WERI-Rb-1 (cell line): Measurements from ENCODE around the gene PCDHGB7.
"Not testable (repeated sequence)": the region's sequence is repeated elsewhere in the genome, so short reads cannot be mapped to it uniquely, and the experiment has no call there.

Experiments
- DNase-seq: peaks from one replicate; pipeline ENCODE4 v3.0.0-alpha.2; 2020
- H3K27ac ChIP-seq: fragments of 250-450 bp; sonication (Bioruptor Pico); 2 replicates; pipeline ENCODE4 v1.5.1; 2020; ENCODE audit warnings: mild to moderate bottlenecking, moderate library complexity
- H3K27me3 ChIP-seq: fragments of 250-450 bp; sonication (Bioruptor Pico); 2 replicates; pipeline ENCODE4 v1.5.1; 2021; ENCODE audit warnings: mild to moderate bottlenecking, low read depth, moderate library complexity; ENCODE audit not compliant: insufficient read depth, severe bottlenecking
- H3K36me3 ChIP-seq: fragments of 250-450 bp; sonication (Bioruptor Pico); 2 replicates; pipeline ENCODE4 v1.5.1; 2020; ENCODE audit warnings: mild to moderate bottlenecking, moderate library complexity
- H3K4me3 ChIP-seq: 2 replicates; pipeline ENCODE4 v1.5.1; 2011; ENCODE audit warnings: low read depth, mild to moderate bottlenecking, control low read depth, low read length
- H3K9me3 ChIP-seq: fragments of 250-450 bp; sonication (Bioruptor Pico); 2 replicates; pipeline ENCODE4 v1.5.1; 2021; ENCODE audit warnings: mild to moderate bottlenecking, moderate library complexity; ENCODE audit not compliant: severe bottlenecking
- CTCF ChIP-seq: IDR thresholded peaks from 2 replicates; pipeline ENCODE4 v1.5.1; 2011; ENCODE audit warnings: low read depth, mild to moderate bottlenecking, control low read depth, inconsistent platforms, low read length

PCDHGB7 gene

GRCh38 chr5:141389153-141390042 lies 28.1 kb upstream of the PCDHGB7 start:
- no peak for DNase-seq
- TF ChIP-seq CTCF, result no peak
- no peaks in the 10 kb centered on the region for H3K27me3 ChIP-seq
- no peaks in the 10 kb centered on the region for H3K36me3 ChIP-seq
- H3K9me3 ChIP-seq, result peaks cover 6% of the 10 kb centered on the region
- H3K4me3 ChIP-seq, result no peak overlapping the region
- no peak overlapping the region for H3K27ac ChIP-seq

- H3K27ac ChIP-seq, result no peak within 1 kb of the TSS
- H3K4me3 ChIP-seq, result no peak within 1 kb of the TSS
- H3K36me3 ChIP-seq, result no peaks in the 10 kb centered on the region
- H3K27me3 ChIP-seq, result no peaks in the 10 kb centered on the region
- DNase-seq, result no peak
- peaks cover 4% of the 10 kb centered on the region for H3K9me3 ChIP-seq
- TF ChIP-seq CTCF, result no peak
Observed at GRCh38 chr5:141392429-141393198, 24.9 kb upstream of the PCDHGB7 start, which contains the start of gene PCDHGA8. Gene PCDHGA8 (plus strand): TSS chr5:141392633. CDS start chr5:141392814, 181 bp downstream.

- peaks cover 4% of the 10 kb centered on the region for H3K9me3 ChIP-seq
- TF ChIP-seq CTCF, result no peak
- no peaks in the 10 kb centered on the region for H3K27me3 ChIP-seq
- H3K4me3 ChIP-seq, result no peak overlapping the region
- no peaks in the 10 kb centered on the region for H3K36me3 ChIP-seq
- no peak overlapping the region for H3K27ac ChIP-seq
- no peak for DNase-seq
Observed at GRCh38 chr5:141393267-141393666, 24.2 kb upstream of the PCDHGB7 start.

- H3K9me3 ChIP-seq, H3K36me3 ChIP-seq, H3K27me3 ChIP-seq, H3K27ac ChIP-seq, H3K4me3 ChIP-seq, DNase-seq: not testable (repeated sequence)
Observed at GRCh38 chr5:141394401-141395187, 22.9 kb upstream of the PCDHGB7 start.

- DNase-seq, H3K4me3 ChIP-seq, H3K27me3 ChIP-seq: not testable (repeated sequence)
Observed at GRCh38 chr5:141397756-141398551, 19.5 kb upstream of the PCDHGB7 start, which contains the start of gene PCDHGB5. Gene PCDHGB5 (plus strand): TSS chr5:141397947. CDS start chr5:141398128, 181 bp downstream.

GRCh38 chr5:141398608-141399007 lies 18.9 kb upstream of the PCDHGB7 start:
- Histone ChIP-seq H3K27ac (no peak overlapping the region), H3K9me3 (peaks cover 4% of the 10 kb centered on the region), H3K36me3 (no peaks in the 10 kb centered on the region), H3K4me3 (no peak overlapping the region), H3K27me3 (no peaks in the 10 kb centered on the region)
- no peak for DNase-seq
- TF ChIP-seq CTCF, result no peak

More at GRCh38 chr5:141397756-141398551, 19.5 kb upstream of the PCDHGB7 start, which contains the start of gene PCDHGB5:
- H3K27ac ChIP-seq, H3K36me3 ChIP-seq, H3K9me3 ChIP-seq: not testable (repeated sequence)
